ENCODE measurements around the gene LRRC1. TPM values are rescaled to one million over a fixed set of nuclear protein-coding genes. Genes with fewer than 3 reads are reported as not detected.

LRRC1 gene
- total and polyA plus RNA-seq, 2 of the 8 experiments (the other 6 are each of a cell fraction or from before 2014, with no cell fraction given) = 6.7 to 15.9 TPM

DNA sequence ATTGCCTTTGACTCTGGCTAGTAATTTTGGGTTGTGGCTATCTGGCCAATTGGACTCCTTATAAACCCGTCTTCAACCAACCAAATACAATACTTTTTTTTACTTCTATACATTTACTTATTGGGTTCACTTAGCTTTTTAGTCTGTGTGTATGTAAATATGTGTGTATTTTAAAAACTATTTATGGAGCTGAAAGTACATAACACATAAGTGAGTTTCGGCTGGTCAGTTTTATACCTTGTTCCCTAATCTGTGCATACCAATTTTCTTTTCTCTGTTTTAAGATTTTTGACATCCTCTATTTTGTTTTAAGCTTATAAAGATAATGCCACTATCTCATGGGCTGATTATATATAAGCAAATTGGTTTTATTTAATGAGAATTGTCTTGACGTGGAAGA, 129.5 kb downstream of the LRRC1 start:
- Histone ChIP-seq H2BK120ac (replicated peaks; ENCODE audit: low read depth, low read length) (no peak overlapping the region), H3K36me3 (ENCODE audit: control insufficient read depth in 2 of 4, insufficient read depth in 4 of 4, low read length in 3 of 4) (no peaks in the 10 kb centered on the region), H3K23ac (ENCODE audit: insufficient read length) (no peak overlapping the region), H4K20me1 (replicated peaks in 1 of 2; ENCODE audit: control insufficient read depth in 1 of 2, insufficient read depth in 2 of 2, low read length in 2 of 2) (no peaks in the 10 kb centered on the region), H3K27ac (ENCODE audit: low read depth, low read length) (no peak overlapping the region), H2AK5ac (ENCODE audit: low read depth, low read length) (no peak overlapping the region), H3K4ac (replicated peaks; ENCODE audit: insufficient read length, low read depth, low read length) (no peak overlapping the region), H3K14ac (ENCODE audit: insufficient read length) (no peak overlapping the region), H4K5ac (ENCODE audit: insufficient read length, low read depth, low read length) (no peak overlapping the region), H4K8ac (ENCODE audit: extremely low read depth, insufficient read depth, low read length) (no peak overlapping the region), H3K9ac (replicated peaks in 1 of 4; ENCODE audit: extremely low read depth in 1 of 4, low read depth in 3 of 4, low read length in 3 of 4) (no peak overlapping the region), H2AFZ (ENCODE audit: low read length) (no peak overlapping the region), H3K79me2 (ENCODE audit: control insufficient read depth in 1 of 2, insufficient read depth in 2 of 2, low read length in 2 of 2) (no peaks in the 10 kb centered on the region), H3K23me2 (ENCODE audit: low read depth, low read length) (no peaks in the 10 kb centered on the region), H2BK20ac (ENCODE audit: low read length) (no peak overlapping the region), H3K4me2 (ENCODE audit: insufficient read depth in 1 of 2, low read depth in 2 of 2, low read length in 2 of 2) (no peak overlapping the region), H2BK15ac (ENCODE audit: low read length) (no peak overlapping the region), H3K4me1 (replicated peaks in 1 of 4; ENCODE audit: control insufficient read depth in 3 of 4, insufficient read depth in 4 of 4, low read length in 3 of 4) (peaks cover 0 to 8% (median 2%) of the 10 kb centered on the region in 4 experiments; a peak in 3 of 7 replicates), H2BK12ac (ENCODE audit: low read depth, low read length) (no peak overlapping the region), H3K9me3 (ENCODE audit: insufficient read depth in 2 of 2, low read depth in 1 of 2, low read length in 1 of 2) (peaks cover 3 to 8% of the 10 kb centered on the region in 2 experiments; a peak in 2 of 4 replicates), H3K4me3 (ENCODE audit: extremely low read depth in 1 of 4, insufficient read depth in 2 of 4, low read depth in 3 of 4, low read length in 4 of 4) (no peak overlapping the region), H2BK5ac (ENCODE audit: low read depth, low read length) (no peak overlapping the region), H3K56ac (replicated peaks; ENCODE audit: insufficient read length, low read depth, low read length) (no peak overlapping the region), H3K79me1 (ENCODE audit: low read depth, low read length) (no peaks in the 10 kb centered on the region), H3K18ac (ENCODE audit: extremely low read depth, low read length) (no peak overlapping the region), H3K27me3 (replicated peaks in 1 of 4; ENCODE audit: control insufficient read depth in 3 of 4, extremely low read depth in 1 of 4, insufficient read depth in 3 of 4, low read length in 3 of 4) (no peaks in the 10 kb centered on the region), H4K91ac (replicated peaks; ENCODE audit: insufficient read length, low read length) (no peak overlapping the region)
- ChIA-PET CTCF (ENCODE audit: partially characterized antibody) (no interaction called here), POLR2A (ENCODE audit: partially characterized antibody) (no interaction called here)
- DNase-seq (ENCODE audit: low read depth in 1 of 2, low spot score in 2 of 2) (no peak), FAIRE-seq (peak; percentile 7)
- no peak for TF ChIP-seq NRF1 (IDR thresholded peaks at IDR 0.05; ENCODE audit: low read depth, low read length)
- TF ChIP-seq CBX8 (IDR thresholded peaks at IDR 0.05; ENCODE audit: borderline replicate concordance, low read depth, low read length) = no peak
- no peak for TF ChIP-seq HDAC2 (IDR thresholded peaks at IDR 0.05; ENCODE audit: borderline replicate concordance in 1 of 2, low read depth in 2 of 2, low read length in 2 of 2)
- TF ChIP-seq CHD2 (IDR thresholded peaks at IDR 0.05; ENCODE audit: low read length) = no peak
- no peak for TF ChIP-seq USF2 (IDR thresholded peaks at IDR 0.05; ENCODE audit: low read length)
- TF ChIP-seq MAFK (IDR thresholded peaks at IDR 0.05; ENCODE audit: low read depth, low read length) = no peak
- TF ChIP-seq, protein P1, sequence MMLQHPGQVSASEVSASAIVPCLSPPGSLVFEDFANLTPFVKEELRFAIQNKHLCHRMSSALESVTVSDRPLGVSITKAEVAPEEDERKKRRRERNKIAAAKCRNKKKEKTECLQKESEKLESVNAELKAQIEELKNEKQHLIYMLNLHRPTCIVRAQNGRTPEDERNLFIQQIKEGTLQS (IDR thresholded peaks at IDR 0.05; ENCODE audit: insufficient read depth, low read depth, low read length) = no peak
- no peak for TF ChIP-seq JUND (IDR thresholded peaks at IDR 0.05; ENCODE audit: low read length)
- TF ChIP-seq, protein P2, sequence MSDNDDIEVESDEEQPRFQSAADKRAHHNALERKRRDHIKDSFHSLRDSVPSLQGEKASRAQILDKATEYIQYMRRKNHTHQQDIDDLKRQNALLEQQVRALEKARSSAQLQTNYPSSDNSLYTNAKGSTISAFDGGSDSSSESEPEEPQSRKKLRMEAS (IDR thresholded peaks at IDR 0.05) = no peak
- no peak for TF ChIP-seq SIX5 (IDR thresholded peaks at IDR 0.05; ENCODE audit: low read depth, low read length)
- WGBS, 2 experiments (ENCODE audit: extremely low coverage in 1 of 2, insufficient coverage in 1 of 2, insufficient read length in 1 of 2, insufficient replicate concordance in 2 of 2, low coverage in 1 of 2, low lambda C conversion rate in 2 of 2, missing lambda C conversion rate in 1 of 2) = 96% methylated on average over 3 of the region's 3 CpGs; no CpG with 5 or more reads in 1 of the 2 experiments
